ENCODE data around the gene LRRC30.

Gene LRRC30

GRCh38 chr18:7281579-7281978 is 50.7 kb downstream of the LRRC30 start:
- TF ChIP-seq CTCF (conservative IDR thresholded peaks at IDR 0.05): no peak
- no peak overlapping the region for H3K27ac ChIP-seq

All from VCaP (cell line).